GM23338 (cell line): Measurements from ENCODE around the gene RPL12.

Experiments
- CTCF ChIP-seq, 2 experiments: fragments of 200-600 bp in 1 of 2; sonication (generic) in 1 of 2; conservative IDR thresholded peaks; 2 replicates each; pipeline versions ENCODE4 v1.5.1 to v1.6.1; 2016 to 2017; ENCODE audit warnings: antibody characterized with exemption in 2 of 2, low read depth in 2 of 2, mild to moderate bottlenecking in 2 of 2, moderate library complexity in 1 of 2
- JUNB ChIP-seq: IDR thresholded peaks from one replicate; pipeline ENCODE4 v1.6.1; 2016; ENCODE audit warnings: antibody characterized with exemption; ENCODE audit not compliant: unreplicated experiment

- TF ChIP-seq JUNB: no peak
- no peak for TF ChIP-seq CTCF (conservative IDR thresholded peaks at IDR 0.05; ENCODE audit: low read depth in 2 of 2)
Measured at GRCh38 chr9:127500399-127500798, 49.2 kb upstream of the RPL12 start.
